ENCODE results near the gene ZFP57.

ZFP57 gene

GRCh38 chr6:29728875-29729270, 47.9 kb upstream of the ZFP57 start:
- no peaks in the 10 kb centered on the region for H3K9me2 ChIP-seq (replicated peaks; ENCODE audit: insufficient read depth, low read length)
- TF ChIP-seq EZH2phosphoT487 (IDR thresholded peaks at IDR 0.05; ENCODE audit: low read length): no peak
- no peak for TF ChIP-seq EZH2 (optimal IDR thresholded peaks at IDR 0.05; ENCODE audit: low read depth, low read length)
- no peak for TF ChIP-seq CTCF (IDR thresholded peaks at IDR 0.05; ENCODE audit: low read length)
- no peak overlapping the region for H3K4me2 ChIP-seq (ENCODE audit: low read depth, low read length)
- no peaks in the 10 kb centered on the region for H3K4me1 ChIP-seq (ENCODE audit: low read length)
- no peaks in the 10 kb centered on the region for H3K27me3 ChIP-seq (replicated peaks; ENCODE audit: insufficient read depth, low read length)
- H3K9ac ChIP-seq (ENCODE audit: low read length): no peak overlapping the region
- H3K9me3 ChIP-seq (replicated peaks; ENCODE audit: insufficient read depth, low read length): no peaks in the 10 kb centered on the region
- H2AFZ ChIP-seq (ENCODE audit: low read length): no peak overlapping the region
- no peak for DNase-seq
- no peak overlapping the region for H3K27ac ChIP-seq (ENCODE audit: low read length)
- H3K79me2 ChIP-seq (ENCODE audit: low read length): no peaks in the 10 kb centered on the region
- H3F3A ChIP-seq (ENCODE audit: insufficient read depth, low read length): no peaks in the 10 kb centered on the region
- no peaks in the 10 kb centered on the region for H3K36me3 ChIP-seq (replicated peaks; ENCODE audit: insufficient read depth, low read length)
- H3K4me3 ChIP-seq (ENCODE audit: low read length): no peak overlapping the region
- no peaks in the 10 kb centered on the region for H4K20me1 ChIP-seq (ENCODE audit: insufficient read depth, low read length)

- Histone ChIP-seq H3F3A (ENCODE audit: insufficient read depth, low read length) (no peaks in the 10 kb centered on the region), H3K9me2 (replicated peaks; ENCODE audit: insufficient read depth, low read length) (no peaks in the 10 kb centered on the region), H2AFZ (ENCODE audit: low read length) (no peak overlapping the region), H3K4me3 (ENCODE audit: low read length) (no peak overlapping the region), H4K20me1 (ENCODE audit: insufficient read depth, low read length) (no peaks in the 10 kb centered on the region), H3K27ac (ENCODE audit: low read length) (no peak overlapping the region), H3K79me2 (ENCODE audit: low read length) (0 out of 2 replicates have a peak, but pooled peaks cover 3% of the 10 kb centered on the region), H3K9ac (ENCODE audit: low read length) (no peak overlapping the region), H3K4me2 (ENCODE audit: low read depth, low read length) (no peak overlapping the region), H3K36me3 (replicated peaks; ENCODE audit: insufficient read depth, low read length) (no peaks in the 10 kb centered on the region), H3K27me3 (replicated peaks; ENCODE audit: insufficient read depth, low read length) (no peaks in the 10 kb centered on the region), H3K4me1 (ENCODE audit: low read length) (no peaks in the 10 kb centered on the region), H3K9me3 (replicated peaks; ENCODE audit: insufficient read depth, low read length) (no peaks in the 10 kb centered on the region)
- TF ChIP-seq CTCF (IDR thresholded peaks at IDR 0.05; ENCODE audit: low read length) (no peak), EZH2 (optimal IDR thresholded peaks at IDR 0.05; ENCODE audit: low read depth, low read length) (no peak), EZH2phosphoT487 (IDR thresholded peaks at IDR 0.05; ENCODE audit: low read length) (no peak)
- no peak for DNase-seq
Measured at GRCh38 chr6:29728173-29728874, 47.4 kb upstream of the ZFP57 start.

- Histone ChIP-seq H3K4me1 (ENCODE audit: low read length) (no peaks in the 10 kb centered on the region), H2AFZ (ENCODE audit: low read length) (no peak overlapping the region), H3K79me2 (ENCODE audit: low read length) (0 out of 2 replicates have a peak, but pooled peaks cover 3% of the 10 kb centered on the region), H3F3A (ENCODE audit: insufficient read depth, low read length) (no peaks in the 10 kb centered on the region), H3K36me3 (replicated peaks; ENCODE audit: insufficient read depth, low read length) (no peaks in the 10 kb centered on the region), H3K4me2 (ENCODE audit: low read depth, low read length) (no peak overlapping the region), H4K20me1 (ENCODE audit: insufficient read depth, low read length) (no peaks in the 10 kb centered on the region), H3K9ac (ENCODE audit: low read length) (no peak overlapping the region), H3K9me3 (replicated peaks; ENCODE audit: insufficient read depth, low read length) (no peaks in the 10 kb centered on the region), H3K9me2 (replicated peaks; ENCODE audit: insufficient read depth, low read length) (no peaks in the 10 kb centered on the region), H3K4me3 (ENCODE audit: low read length) (no peak overlapping the region), H3K27ac (ENCODE audit: low read length) (no peak overlapping the region), H3K27me3 (replicated peaks; ENCODE audit: insufficient read depth, low read length) (no peaks in the 10 kb centered on the region)
- no peak for DNase-seq
- no peak for TF ChIP-seq CTCF (IDR thresholded peaks at IDR 0.05; ENCODE audit: low read length)
- no peak for TF ChIP-seq EZH2 (optimal IDR thresholded peaks at IDR 0.05; ENCODE audit: low read depth, low read length)
- TF ChIP-seq EZH2phosphoT487 (IDR thresholded peaks at IDR 0.05; ENCODE audit: low read length): no peak
Measured at GRCh38 chr6:29727637-29728036, 46.7 kb upstream of the ZFP57 start.

All from MM.1S (cell line).